ENCODE results near the gene ENGASE.

DNA sequence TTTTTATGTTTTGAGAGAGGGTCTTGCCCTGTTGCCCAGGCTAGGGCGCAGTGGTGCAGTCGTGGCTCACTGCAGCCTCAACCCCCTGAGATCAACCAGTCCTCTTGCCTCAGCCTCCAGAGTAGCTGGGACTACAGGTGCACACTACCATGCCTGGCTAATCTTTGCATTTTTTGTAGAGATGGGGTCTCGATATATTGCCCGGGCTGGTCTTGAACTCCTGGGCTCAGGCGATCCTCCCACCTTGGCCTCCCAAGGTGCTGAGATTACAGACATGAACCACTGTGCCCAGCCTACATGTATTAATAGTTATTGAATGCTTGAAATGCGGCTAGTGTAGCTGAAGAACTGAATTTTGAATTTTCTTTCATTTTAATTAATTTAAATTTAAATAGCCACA is 38.4 kb upstream of the ENGASE start:
- TF ChIP-seq EZH2 (IDR thresholded peaks at IDR 0.05; ENCODE audit: insufficient read depth, poor library complexity, severe bottlenecking) (no peak), EZH2phosphoT487 (IDR thresholded peaks at IDR 0.05; ENCODE audit: insufficient read depth, low read depth) (no peak)
